ENCODE results near the gene NR2F1-AS1. TPM values are rescaled to one million over a fixed set of nuclear protein-coding genes. Genes with fewer than 3 reads are reported as not detected.
"Not testable (repeated sequence)": the region's sequence is repeated elsewhere in the genome, so short reads cannot be mapped to it uniquely, and the experiment has no call there.

NR2F1-AS1 gene
- total RNA-seq, 1 donor from 2014 or later = 1.8 TPM

DNA sequence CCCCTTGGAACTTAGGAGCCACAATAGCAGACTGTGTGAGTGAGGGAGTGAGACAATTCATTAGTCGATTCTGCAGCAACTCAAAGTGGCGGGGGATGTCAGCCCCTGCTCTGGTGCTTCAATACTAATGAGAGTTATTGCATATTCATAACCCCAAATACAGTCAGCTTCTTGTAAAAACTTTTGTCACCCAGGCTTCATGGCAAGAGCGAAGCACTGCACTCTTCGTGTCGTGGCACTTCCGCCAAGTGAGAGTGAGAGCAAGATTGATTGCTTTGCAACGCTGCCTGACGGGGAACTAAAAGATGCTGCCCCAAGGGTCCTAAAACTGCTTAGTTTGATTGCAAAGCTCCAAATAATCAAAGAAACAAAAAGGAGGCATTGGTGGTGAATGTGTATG is 150.9 kb downstream of the NR2F1-AS1 start:
- no peak for DNase-seq (ENCODE audit: low read depth)

DNA sequence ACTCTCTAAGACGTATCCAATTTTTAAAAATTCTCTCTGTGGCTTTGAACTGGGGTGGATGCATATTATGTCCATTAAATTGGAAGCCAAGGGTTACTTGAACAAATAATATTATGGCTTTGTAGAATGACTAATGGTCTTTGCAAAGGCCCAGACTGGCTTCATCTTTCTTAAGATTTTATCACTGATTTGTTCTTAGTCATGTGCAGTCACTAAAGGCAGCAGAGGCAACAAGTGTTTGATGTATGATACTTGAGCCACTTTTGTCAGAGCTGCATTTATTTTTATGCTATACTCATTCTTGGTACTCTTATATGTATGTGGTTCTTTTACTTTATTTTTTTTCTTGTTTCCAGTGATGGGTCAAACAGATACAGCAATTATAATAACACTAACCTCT is 152.2 kb downstream of the NR2F1-AS1 start:
- DNase-seq (ENCODE audit: low read depth) = peak; percentile 13

DNA sequence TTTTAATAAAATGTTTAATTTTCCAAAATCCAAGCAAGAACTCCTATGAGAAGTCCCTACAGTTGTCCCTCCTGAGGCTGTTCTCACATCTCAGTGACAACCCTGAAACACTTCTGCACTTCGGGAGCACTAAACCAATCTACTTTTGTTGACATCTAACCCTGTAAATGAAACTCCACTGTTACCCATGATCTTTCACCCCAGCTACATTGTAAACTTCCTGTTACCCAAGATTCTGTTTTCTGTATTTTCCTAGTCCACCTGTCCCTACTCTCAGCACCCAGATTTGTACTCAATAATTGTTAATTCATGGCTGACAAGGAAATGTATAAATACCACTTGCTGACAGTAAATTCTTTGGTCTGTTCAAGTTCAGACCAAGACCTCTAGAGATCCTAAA is 153.7 kb downstream of the NR2F1-AS1 start:
- no peak for DNase-seq (ENCODE audit: low read depth)

DNA sequence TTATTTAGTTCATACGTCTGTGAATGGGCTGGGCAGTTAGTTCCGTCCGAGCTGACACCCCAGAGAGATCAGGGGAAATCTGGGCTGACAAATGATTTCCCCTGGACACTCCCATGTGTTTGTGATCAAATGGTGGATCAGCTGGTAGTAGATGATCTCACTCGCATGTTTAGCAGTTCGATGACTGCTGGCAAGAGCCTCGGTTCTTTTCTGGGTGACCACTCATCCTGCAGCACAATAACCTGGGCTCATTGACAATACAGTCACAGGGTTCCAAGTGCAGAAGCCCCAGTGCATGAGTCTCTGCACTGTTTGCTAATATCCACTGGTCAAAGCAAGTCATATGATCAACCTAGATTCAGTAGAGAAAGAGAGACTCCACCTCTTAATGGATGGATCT is 155.9 kb downstream of the NR2F1-AS1 start:
- DNase-seq (ENCODE audit: low read depth) = no peak

DNA sequence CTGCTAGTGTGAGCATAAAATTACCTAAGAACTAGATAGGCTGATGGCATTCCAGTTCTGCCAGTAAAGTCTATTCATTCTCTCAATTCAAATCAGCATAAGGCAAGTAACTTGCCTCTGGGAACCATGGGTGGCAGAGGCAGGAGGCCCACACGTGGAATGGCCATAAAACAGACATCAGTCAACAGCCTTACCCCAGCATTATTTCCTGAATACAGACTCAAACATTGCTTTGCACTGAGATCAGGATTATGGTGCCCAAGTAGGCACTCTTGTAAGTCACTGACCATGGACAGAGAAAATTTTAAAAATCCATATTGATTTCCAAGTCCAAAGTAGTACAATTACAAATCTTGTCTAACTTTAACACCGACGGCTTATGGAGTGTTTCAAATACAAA is 157.7 kb downstream of the NR2F1-AS1 start:
- DNase-seq (ENCODE audit: low read depth) = peak; percentile 65

DNA sequence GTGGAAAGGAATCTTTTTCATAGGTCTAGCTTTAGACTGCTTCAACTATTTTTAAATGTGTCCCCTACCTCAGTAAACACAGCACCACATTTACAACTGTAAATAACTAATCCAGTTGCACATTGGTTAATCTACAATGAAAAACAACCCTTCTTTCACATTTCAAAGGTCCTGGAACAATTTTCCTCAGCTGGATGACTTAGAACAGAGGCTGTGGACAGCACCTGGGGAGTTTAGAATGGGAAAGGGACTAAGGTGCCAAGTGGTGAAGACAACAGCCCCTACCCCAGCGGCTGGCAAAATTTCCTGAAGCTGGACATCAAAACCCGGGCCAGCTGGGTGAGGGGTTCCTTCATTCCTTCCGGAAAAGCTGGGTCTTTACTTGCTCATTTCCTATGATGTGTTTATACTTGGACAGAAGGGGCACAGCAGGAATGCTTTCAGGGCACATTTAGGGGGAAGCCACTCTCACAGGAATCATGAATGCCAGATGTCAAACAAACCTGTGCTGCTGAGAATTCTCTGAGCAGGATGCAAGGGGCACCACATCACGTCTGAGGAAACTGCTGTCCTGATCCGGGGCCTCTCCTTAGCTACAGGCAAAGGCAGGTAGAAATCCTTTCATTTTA is 158.3 kb downstream of the NR2F1-AS1 start:
- peak; percentile 74 for DNase-seq (ENCODE audit: low read depth)

DNA sequence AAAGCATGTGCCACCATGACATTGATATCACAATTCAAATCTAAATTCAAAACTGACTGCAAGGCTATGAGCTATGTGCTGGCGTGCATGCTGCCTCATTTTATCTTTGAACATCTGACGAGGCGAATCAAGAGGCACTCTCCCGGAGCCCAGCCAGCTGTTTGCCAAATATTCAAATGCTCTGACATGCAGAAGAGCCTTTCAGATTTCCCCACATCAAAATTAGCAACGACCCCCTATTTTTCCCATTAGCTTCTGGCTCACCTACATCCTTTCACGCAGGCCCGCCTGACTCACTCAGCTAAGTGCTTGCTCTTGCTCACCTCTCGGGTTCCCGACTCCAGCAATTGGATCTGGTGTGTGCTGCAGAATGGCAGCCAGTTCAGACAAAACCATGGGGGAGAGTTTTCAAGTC is 159.0 kb downstream of the NR2F1-AS1 start:
- DNase-seq (ENCODE audit: low read depth) = peak; percentile 56

DNA sequence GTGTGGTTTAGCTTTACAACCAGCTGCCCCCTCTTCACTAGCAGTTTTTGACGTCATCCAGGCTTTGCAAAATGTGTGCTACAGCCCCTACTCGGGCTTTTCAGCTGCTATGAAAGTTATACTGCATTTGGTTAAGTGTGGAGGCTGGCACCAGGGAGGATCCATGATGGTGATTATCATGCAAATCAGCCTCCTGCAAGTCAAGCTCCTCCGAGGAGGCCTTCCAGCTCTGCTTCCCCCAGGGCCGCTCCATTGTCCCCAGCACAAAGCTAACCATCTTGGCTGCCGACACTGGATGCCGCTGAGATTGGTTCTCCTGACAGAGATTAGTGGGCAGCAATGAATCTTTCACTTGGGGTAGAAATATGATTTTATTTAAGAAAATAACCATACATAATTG is 159.6 kb downstream of the NR2F1-AS1 start:
- DNase-seq (ENCODE audit: low read depth) = no peak

DNA sequence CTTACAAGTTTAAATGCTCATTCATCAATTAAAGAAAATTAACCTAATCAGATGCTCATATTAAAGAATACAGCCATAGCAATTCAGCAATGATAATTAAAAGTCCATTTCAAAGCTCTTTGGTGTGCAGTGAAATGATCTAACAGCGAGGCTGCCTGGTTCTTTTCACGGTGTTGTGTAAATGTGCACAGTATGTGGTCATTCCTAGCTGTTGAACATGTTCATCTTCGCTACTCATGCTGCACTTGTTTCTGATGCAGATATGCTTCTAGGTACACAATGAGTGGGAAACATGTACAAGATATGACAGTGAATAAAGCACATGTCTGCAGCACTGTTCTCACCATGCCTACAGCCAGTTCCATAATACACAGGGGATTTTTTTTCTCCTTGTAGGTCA is 163.5 kb downstream of the NR2F1-AS1 start:
- DNase-seq (ENCODE audit: low read depth) = no peak

DNA sequence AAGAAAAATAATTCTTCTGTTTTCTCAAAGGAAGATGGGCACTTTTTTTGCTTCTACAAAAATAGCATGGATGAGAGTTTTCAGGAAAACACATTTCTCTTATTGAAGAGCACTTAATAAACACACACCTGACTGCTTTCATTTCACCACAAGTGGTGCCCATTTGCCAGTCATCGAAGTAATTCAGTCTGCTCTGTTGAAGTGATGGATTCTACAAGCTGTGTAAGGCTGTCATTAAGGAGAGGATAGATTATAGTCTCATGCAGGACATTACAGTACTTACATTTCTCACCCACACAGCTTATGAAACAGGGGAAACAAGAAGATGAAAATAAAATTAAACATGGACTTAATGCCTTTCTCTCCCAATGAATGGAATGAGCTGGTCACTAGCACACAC is 165.2 kb downstream of the NR2F1-AS1 start:
- no peak for DNase-seq (ENCODE audit: low read depth)

DNA sequence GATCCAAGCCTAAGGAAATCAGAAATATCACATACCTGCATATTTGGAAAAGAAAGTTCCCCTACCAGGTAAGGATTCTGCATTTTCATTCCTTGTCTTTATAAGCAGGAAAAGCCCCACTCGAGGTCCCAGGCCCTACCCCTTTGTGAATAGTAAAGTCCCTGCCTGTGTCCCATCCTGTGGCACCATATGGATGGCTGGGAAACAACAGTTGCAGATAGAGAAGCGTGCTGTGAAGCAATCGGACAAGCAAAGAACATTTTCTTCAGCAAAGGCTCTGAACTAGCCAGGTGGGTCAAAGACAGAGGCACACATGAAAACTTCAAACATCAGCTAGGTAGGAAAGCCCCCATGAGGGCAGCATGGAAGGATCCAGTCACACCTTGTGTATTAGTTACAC is 169.3 kb downstream of the NR2F1-AS1 start:
- DNase-seq (ENCODE audit: low read depth) = no peak

DNA sequence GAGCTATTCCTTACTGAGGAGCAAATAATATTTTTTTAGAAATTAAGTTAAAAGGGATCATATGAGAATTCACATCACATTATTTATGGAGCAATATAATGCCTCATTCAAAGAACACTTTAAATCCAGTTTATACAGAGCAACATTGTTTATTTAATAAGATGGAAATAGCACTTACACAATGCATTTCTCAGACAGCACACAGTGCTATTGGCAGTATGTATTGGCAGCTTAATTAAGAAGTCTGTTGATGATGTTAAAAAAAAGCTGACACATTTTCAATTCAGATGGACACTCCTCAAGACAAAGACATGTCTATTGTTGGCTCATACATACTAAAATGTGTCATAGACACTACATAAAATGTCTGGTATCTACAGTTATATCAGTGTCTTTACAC is 171.3 kb downstream of the NR2F1-AS1 start:
- DNase-seq (ENCODE audit: low read depth) = no peak

DNA sequence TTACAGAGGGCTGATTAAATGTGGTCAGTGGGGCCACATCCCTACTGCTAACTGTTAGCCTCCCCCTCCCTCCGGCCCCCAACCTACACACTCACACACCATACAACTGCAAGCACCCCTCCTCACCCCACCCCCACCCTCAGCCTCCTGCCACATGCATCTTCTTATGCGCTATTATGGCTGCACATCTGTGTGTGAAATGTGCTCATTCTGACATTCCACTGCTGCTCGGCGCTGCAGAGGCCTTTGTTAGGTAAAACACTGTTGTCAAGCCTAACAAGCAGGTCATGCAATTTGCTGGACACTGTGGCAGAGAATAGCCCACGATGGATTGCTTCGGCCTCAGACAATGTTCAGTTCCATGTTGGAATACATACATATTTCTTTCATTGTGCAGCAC is 173.6 kb downstream of the NR2F1-AS1 start:
- DNase-seq (ENCODE audit: low read depth) = no peak

DNA sequence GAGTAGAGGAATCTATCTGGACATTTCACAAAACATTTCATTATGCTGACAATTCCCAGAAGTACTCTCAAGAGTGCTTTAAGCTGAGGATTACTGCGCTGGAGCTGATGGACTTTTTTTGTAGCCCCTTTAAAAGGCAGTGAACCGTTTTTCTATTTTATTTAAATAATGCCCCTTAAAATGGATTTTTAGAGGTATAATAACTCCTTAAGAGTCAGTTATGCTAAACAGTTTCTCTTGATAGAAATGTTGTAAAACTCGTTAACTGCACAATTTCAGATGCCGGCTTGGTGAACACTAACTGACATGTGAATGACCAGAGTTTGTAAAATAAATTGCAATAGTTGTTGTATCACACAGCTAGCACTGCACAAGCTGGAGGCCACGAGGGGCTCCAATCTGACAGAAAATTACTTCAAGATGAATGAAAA is 174.0 kb downstream of the NR2F1-AS1 start:
- no peak for DNase-seq (ENCODE audit: low read depth)

DNA sequence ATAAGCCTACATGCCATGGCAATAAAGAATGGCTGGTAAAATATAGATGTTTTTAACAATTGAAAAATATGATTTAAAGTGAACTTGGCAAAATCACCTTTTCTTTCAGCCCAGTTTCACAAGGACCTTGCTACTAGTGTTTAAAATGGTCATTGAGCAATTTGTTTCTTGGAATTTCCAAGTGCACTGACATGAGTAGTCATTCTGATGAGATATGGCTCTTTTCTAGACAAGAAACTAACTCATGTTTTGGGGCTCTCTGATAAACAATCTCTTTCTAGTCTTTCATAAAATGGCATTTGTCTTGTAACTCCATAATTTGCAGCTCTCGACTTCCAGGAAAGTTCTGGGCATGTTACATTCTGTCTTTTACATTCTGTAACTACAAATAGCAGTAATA is 176.8 kb downstream of the NR2F1-AS1 start:
- DNase-seq (ENCODE audit: low read depth) = peak; percentile 27

DNA sequence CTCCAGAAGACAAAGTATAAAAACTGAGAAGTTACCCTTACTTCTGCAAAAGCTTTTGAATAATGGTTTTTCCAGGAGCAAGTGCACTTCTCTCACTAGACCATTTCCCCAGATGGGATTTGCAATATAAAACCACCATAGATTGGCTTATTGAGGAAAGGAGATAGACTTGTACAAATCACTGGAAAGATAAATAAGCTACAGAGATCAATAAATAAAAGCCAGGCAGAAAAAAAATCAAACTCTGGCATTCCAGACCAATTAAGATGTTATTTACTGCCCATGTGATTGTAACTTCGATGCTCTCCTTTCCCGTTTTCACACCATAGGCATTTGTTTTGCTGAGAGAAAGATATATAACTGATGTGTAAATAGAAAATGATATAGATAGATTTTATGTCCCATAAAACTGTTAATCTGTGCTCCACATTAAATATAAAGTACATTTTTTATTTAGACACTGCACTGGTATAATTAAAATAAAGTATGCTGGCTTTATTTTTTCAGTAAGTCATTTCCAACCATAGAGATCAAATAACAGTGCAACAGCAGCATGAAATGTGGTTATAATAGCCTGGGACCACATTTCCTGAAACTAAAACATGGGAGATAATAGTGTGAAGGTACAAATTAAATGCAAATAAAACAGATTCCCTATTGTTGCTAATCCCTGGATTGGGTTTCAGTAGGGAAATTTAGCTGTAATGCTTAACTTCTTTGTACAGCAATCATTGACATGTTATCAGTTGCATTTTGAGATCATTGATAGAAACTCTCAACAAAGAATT is 177.7 kb downstream of the NR2F1-AS1 start:
- DNase-seq (ENCODE audit: low read depth) = no peak

DNA sequence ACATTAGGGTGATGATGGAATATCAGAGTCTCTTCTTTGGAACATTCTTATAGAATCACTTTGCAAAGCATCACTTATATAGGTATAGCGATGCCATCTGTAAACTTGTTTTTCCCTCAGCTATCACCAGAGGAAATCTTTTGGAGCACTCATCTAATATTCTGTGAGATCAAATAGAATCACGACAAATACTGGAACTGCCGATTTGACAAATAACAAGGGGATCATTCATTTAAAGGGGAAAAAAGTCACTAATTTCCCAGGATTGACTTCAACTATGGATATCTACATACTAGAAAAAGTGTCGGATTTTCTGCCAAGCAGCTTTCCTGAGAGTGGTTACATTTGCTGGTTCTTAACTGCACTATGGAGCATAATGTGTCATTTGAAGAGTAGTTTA is 178.6 kb downstream of the NR2F1-AS1 start:
- DNase-seq (ENCODE audit: low read depth) = no peak

DNA sequence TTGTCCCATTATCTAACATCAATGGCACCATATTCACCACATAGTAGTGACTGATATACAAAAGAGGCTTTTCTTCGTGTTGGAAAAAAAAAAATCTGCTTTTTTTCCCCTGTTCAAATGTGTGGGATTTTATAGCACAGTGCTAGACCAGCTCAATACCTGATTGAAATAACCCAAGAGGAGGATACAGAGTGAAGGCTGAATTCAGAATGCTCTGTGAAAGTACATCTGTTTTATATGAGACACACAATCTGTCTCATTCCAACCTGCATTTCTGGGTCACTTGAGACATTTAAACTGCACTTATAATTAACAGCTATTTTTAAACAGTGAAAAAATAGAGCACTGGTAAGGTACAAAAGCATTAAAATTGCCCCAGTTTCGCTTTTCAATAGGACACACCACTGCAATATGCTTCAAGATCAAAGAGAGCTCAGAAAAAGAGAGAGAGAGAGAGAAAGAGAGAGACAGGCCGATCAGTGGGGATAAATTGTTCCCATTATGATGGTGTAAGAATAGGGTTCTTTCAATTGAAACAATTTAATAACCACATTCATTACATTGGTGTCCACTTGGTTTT is 179.3 kb downstream of the NR2F1-AS1 start:
- DNase-seq (ENCODE audit: low read depth) = no peak

DNA sequence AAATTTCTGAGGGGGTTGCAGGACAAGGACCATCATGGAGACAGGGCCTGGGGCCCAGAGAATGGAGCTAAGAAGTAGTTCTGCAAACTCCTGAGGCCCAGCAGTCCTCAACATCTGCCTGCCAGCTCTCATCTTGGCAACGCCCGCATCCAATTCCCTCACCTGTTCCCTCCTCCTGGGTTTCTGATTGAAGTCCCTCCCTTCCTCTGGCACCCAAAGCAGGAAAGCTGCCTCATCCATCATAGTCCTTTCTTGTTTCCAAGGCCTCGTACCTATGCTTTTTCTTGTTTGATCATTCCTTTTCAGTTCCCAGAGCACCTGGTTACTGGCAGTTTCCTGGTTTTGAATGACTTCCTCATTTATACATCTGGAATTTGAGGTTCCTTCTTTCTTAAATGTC is 181.3 kb downstream of the NR2F1-AS1 start:
- no peak for DNase-seq (ENCODE audit: low read depth)

DNA sequence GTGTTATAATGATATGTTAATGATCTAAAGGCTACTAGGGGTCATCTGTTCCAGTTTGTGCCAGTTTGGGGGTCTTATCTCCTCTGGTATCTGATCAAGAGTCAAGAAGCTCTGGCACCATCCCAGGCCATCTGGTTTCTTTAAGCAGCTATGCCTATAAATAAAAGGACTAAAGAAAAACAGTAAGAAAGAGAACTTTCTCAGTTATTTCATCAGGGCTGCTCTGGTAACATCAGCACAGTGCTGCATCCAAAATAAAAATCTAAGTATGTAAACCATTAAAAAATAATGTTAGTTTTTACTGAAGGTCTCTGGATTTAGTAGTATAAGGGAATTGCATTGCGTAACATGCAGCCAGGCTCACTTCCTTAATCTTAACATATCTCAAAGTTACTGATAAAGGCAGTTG is 185.0 kb downstream of the NR2F1-AS1 start:
- DNase-seq (ENCODE audit: low read depth) = no peak

DNA sequence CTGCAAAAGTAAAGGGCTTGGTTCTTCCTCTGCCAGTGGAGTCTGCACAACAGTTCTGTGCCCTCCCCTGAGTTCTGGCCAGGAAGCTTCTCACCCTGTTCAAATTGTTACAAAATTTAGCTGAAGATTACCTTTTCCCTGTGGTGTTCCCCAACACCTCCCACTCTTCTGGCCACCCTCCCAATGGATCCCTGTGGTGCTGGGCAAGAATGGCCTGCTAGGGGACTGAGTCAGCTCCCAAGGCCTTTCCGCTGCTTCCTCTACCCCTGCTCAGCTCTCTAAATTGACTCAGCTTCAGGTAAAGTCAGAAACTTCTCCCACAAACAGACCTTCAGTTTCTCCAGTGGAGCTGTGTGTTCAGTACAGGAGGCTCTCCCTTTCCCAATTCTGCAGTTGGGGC is 186.0 kb downstream of the NR2F1-AS1 start:
- no peak for DNase-seq (ENCODE audit: low read depth)

DNA sequence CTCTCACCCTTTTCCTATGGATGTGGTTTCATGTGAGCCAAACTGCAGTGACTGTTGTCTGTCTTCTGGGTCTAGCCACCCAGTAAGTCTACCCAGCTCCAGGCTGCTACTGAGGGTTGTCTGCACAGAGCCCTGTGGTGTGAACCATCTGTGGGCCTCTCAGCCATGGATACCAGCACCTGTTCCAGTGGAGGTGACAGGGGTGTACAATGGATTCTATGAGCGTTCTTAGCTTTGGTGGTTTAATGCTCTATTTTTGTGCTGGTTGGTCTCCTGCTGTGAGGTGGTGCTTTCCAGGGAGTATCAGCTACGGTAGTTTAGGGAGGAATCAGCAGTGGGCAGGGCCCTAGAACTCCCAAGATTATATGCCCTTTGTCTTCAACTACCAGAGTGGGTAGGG is 186.7 kb downstream of the NR2F1-AS1 start:
- no peak for DNase-seq (ENCODE audit: low read depth)

DNA sequence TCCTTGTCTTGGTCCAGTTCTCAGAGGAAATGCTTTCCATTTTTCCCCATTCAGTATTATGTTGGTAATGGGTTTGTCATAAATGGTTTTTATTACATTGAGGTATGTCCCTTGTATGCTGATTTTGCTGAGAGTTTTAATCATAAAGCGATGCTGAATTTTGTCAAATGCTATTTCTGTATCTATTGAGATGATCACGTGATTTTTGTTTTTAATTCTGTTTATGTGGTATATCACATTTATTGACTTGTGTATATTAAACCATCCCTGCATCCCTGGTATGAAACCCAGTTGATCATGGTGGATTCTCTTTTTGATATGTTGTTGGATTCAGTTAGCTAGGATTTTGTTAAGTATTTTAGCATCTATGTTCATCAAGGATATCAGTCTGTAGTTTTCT is 189.8 kb downstream of the NR2F1-AS1 start:
- not testable (repeated sequence) for DNase-seq (ENCODE audit: low read depth)

Data from renal cortical epithelial cell (primary cell).